Suprapubic skin (tissue), 4 donors: Measurements from ENCODE around the gene MRPL9.

Experiments
- CTCF ChIP-seq, 2 donors: fragments of 200-600 bp in 1 of 2; fragments of 450-650 bp in 1 of 2; sonication (generic) in 1 of 2; IDR thresholded peaks; one replicate each; pipeline ENCODE4 v1.5.1; 2016 to 2019; ENCODE audit warnings: antibody characterized with exemption in 2 of 2, mild to moderate bottlenecking in 1 of 2, moderate library complexity in 1 of 2
- EP300 ChIP-seq: sonication (generic); formaldehyde crosslinking; IDR thresholded peaks from one replicate; pipeline ENCODE4 v1.6.1; 2017; ENCODE audit warnings: antibody characterized with exemption
- POLR2A ChIP-seq, 2 donors: fragments of 450-650 bp; IDR thresholded peaks; one replicate each; pipeline ENCODE4 v1.6.1; 2017; ENCODE audit warnings: antibody characterized with exemption in 2 of 2, mild to moderate bottlenecking in 2 of 2, moderate library complexity in 2 of 2
- POLR2AphosphoS5 ChIP-seq, 3 donors: sonication (generic); formaldehyde crosslinking; IDR thresholded peaks; one replicate each; pipeline ENCODE4 v1.6.1; 2017; ENCODE audit warnings: antibody characterized with exemption in 3 of 3

- TF ChIP-seq CTCF (IDR thresholded peaks at IDR 0.05), result no peak
- no peak for TF ChIP-seq POLR2A (IDR thresholded peaks at IDR 0.05)
- TF ChIP-seq EP300, result no peak
- no peak for TF ChIP-seq POLR2AphosphoS5 (IDR thresholded peaks at IDR 0.05)
These were observed 53.0 kb downstream of the MRPL9 start for GRCh38 chr1:151710187-151710840.
